ENCODE measurements around the gene GLI2. TPM values are rescaled to one million over a fixed set of nuclear protein-coding genes. Genes with fewer than 3 reads are reported as not detected.

The GLI2 gene
- total and polyA plus RNA-seq, 2 of the 8 experiments (the other 6 are each of a cell fraction or from before 2014, with no cell fraction given) = 18.4 to 46.9 TPM

DNA sequence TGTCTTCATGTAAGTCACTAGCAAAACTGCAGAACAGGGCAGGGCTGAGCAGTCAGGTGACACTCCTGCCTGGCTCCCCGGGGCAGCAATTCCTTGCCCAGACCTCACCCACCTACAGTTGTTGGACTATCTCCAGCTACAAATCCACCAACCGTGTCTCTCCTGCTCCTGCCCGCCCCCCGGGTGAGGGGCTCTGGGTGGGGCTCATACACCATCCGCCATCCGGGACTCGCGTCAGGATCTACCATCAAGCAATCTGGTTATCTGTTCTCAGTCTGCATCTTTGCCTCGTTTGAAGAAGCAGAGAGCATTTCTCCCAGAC lies 13.5 kb upstream of the GLI2 start:
- POLR2A ChIA-PET (ENCODE audit: partially characterized antibody) = interaction anchor here (1.3 kb wide), 1 partner anchor 353 kb away, joined by 5 read pairs; no protein-coding TSS in a partner anchor

More for the DNA sequence above, 13.5 kb upstream of the GLI2 start:
- Histone ChIP-seq H3K4me3 (ENCODE audit: extremely low read depth in 1 of 4, insufficient read depth in 2 of 4, low read depth in 3 of 4, low read length in 4 of 4) (no peak overlapping the region), H2BK20ac (ENCODE audit: low read length) (no peak overlapping the region), H2BK15ac (ENCODE audit: low read length) (no peak overlapping the region), H3K27me3 (replicated peaks in 1 of 4; ENCODE audit: control insufficient read depth in 3 of 4, extremely low read depth in 1 of 4, insufficient read depth in 3 of 4, low read length in 3 of 4) (peaks cover 2 to 13% (median 8%) of the 10 kb centered on the region in 4 experiments), H3K4me1 (replicated peaks in 1 of 4; ENCODE audit: control insufficient read depth in 3 of 4, insufficient read depth in 4 of 4, low read length in 3 of 4) (peaks cover 0 to 2% (median under 1%) of the 10 kb centered on the region in 4 experiments; a peak in 5 of 7 replicates), H4K91ac (replicated peaks; ENCODE audit: insufficient read length, low read length) (no peak overlapping the region), H4K5ac (ENCODE audit: insufficient read length, low read depth, low read length) (no peak overlapping the region), H3K9me3 (ENCODE audit: insufficient read depth in 2 of 2, low read depth in 1 of 2, low read length in 1 of 2) (peaks cover 7 to 11% of the 10 kb centered on the region in 2 experiments), H3K4me2 (ENCODE audit: insufficient read depth in 1 of 2, low read depth in 2 of 2, low read length in 2 of 2) (no peak overlapping the region), H4K20me1 (replicated peaks in 1 of 2; ENCODE audit: control insufficient read depth in 1 of 2, insufficient read depth in 2 of 2, low read length in 2 of 2) (no peaks in the 10 kb centered on the region), H3K4ac (replicated peaks; ENCODE audit: insufficient read length, low read depth, low read length) (no peak overlapping the region), H3K36me3 (ENCODE audit: control insufficient read depth in 2 of 4, insufficient read depth in 4 of 4, low read length in 3 of 4) (no peaks in the 10 kb centered on the region), H3K14ac (ENCODE audit: insufficient read length) (no peak overlapping the region), H4K8ac (ENCODE audit: extremely low read depth, insufficient read depth, low read length) (no peak overlapping the region), H3K23me2 (ENCODE audit: low read depth, low read length) (no peaks in the 10 kb centered on the region), H3K79me2 (ENCODE audit: control insufficient read depth in 1 of 2, insufficient read depth in 2 of 2, low read length in 2 of 2) (no peaks in the 10 kb centered on the region), H2BK12ac (ENCODE audit: low read depth, low read length) (no peak overlapping the region), H2BK5ac (ENCODE audit: low read depth, low read length) (no peak overlapping the region), H3K18ac (ENCODE audit: extremely low read depth, low read length) (no peak overlapping the region; the same call in 1 of the 2 replicates), H3K56ac (replicated peaks; ENCODE audit: insufficient read length, low read depth, low read length) (no peak overlapping the region), H2AFZ (ENCODE audit: low read length) (no peak overlapping the region), H3K9ac (replicated peaks in 1 of 4; ENCODE audit: extremely low read depth in 1 of 4, low read depth in 3 of 4, low read length in 3 of 4) (no peak overlapping the region), H3K79me1 (ENCODE audit: low read depth, low read length) (no peaks in the 10 kb centered on the region), H3K23ac (ENCODE audit: insufficient read length) (no peak overlapping the region), H3K27ac (ENCODE audit: low read depth, low read length) (no peak overlapping the region), H2BK120ac (replicated peaks; ENCODE audit: low read depth, low read length) (no peak overlapping the region), H2AK5ac (ENCODE audit: low read depth, low read length) (0 out of 2 replicates have a peak overlapping the region, but pooled peaks have one; percentile 40)
- CTCF ChIA-PET (ENCODE audit: partially characterized antibody) = interaction anchor here (1.0 to 1.8 kb wide), 3 partner anchors 8 to 25 kb away, joined by 3 to 6 read pairs (median 3); no protein-coding TSS in a partner anchor
- TF ChIP-seq MAFK (IDR thresholded peaks at IDR 0.05; ENCODE audit: low read depth, low read length) (no peak), KDM4A (IDR thresholded peaks at IDR 0.05; ENCODE audit: low read depth, low read length, severe bottlenecking) (no peak), RNF2 (IDR thresholded peaks at IDR 0.05; ENCODE audit: borderline replicate concordance, low read depth, low read length, missing control alignments, poor library complexity, severe bottlenecking) (no peak)
- WGBS, 2 experiments (ENCODE audit: extremely low coverage in 1 of 2, insufficient coverage in 1 of 2, insufficient read length in 1 of 2, insufficient replicate concordance in 2 of 2, low coverage in 1 of 2, low lambda C conversion rate in 2 of 2, missing lambda C conversion rate in 1 of 2) = 90% methylated on average over 9 of the region's 9 CpGs; no CpG with 5 or more reads in 1 of the 2 experiments
- FAIRE-seq (no peak), DNase-seq (ENCODE audit: low read depth in 1 of 2, low spot score in 2 of 2) (no peak)

Data from H1 (cell line).